Stimulated activated CD8-positive, alpha-beta memory T cell treated with anti-CD3 and anti-CD28 coated beads, Interleukin-4, amount 100 ng/mL, for 48 hours (primary cell): ENCODE measurements around the gene LSS.
"Not testable (repeated sequence)": the region's sequence is repeated elsewhere in the genome, so short reads cannot be mapped to it uniquely, and the experiment has no call there.

Experiments
- DNase-seq: peaks from one replicate; pipeline ENCODE4 v3.0.0-alpha.2; 2020

The LSS gene

GRCh38 chr21:46151261-46151988 lies 77.1 kb downstream of the LSS start:
- no peak for DNase-seq

GRCh38 chr21:46150491-46151121 lies 78.0 kb downstream of the LSS start:
- no peak for DNase-seq

- DNase-seq, result no peak
These were observed 78.5 kb downstream of the LSS start for GRCh38 chr21:46150073-46150472.

- no peak for DNase-seq
These were observed 79.2 kb downstream of the LSS start for GRCh38 chr21:46149205-46149901.

- no peak for DNase-seq
These were observed 80.5 kb downstream of the LSS start for GRCh38 chr21:46148106-46148505.

- peak; percentile 72 for DNase-seq
These were observed 81.1 kb downstream of the LSS start for GRCh38 chr21:46147429-46147828.

- DNase-seq, result no peak
These were observed 81.7 kb downstream of the LSS start for GRCh38 chr21:46146856-46147255.

GRCh38 chr21:46145840-46146691 lies 82.5 kb downstream of the LSS start:
- no peak for DNase-seq

- no peak for DNase-seq
These were observed 83.3 kb downstream of the LSS start for GRCh38 chr21:46145159-46145839.

- DNase-seq, result peak; percentile 51
These were observed 84.0 kb downstream of the LSS start for GRCh38 chr21:46144464-46145070.

- DNase-seq, result peak; percentile 35
These were observed 85.7 kb downstream of the LSS start for GRCh38 chr21:46142582-46143473.

GRCh38 chr21:46141767-46142581 lies 86.6 kb downstream of the LSS start:
- DNase-seq, result no peak

GRCh38 chr21:46140352-46141003 lies 88.1 kb downstream of the LSS start:
- DNase-seq, result not testable (repeated sequence)

GRCh38 chr21:46139686-46140085 lies 88.9 kb downstream of the LSS start:
- DNase-seq, result no peak

- no peak for DNase-seq
These were observed 90.1 kb downstream of the LSS start for GRCh38 chr21:46138383-46138970.
